ENCODE results near the gene ELF4.
"Not testable (repeated sequence)": the region's sequence is repeated elsewhere in the genome, so short reads cannot be mapped to it uniquely, and the experiment has no call there.

Gene ELF4

DNA sequence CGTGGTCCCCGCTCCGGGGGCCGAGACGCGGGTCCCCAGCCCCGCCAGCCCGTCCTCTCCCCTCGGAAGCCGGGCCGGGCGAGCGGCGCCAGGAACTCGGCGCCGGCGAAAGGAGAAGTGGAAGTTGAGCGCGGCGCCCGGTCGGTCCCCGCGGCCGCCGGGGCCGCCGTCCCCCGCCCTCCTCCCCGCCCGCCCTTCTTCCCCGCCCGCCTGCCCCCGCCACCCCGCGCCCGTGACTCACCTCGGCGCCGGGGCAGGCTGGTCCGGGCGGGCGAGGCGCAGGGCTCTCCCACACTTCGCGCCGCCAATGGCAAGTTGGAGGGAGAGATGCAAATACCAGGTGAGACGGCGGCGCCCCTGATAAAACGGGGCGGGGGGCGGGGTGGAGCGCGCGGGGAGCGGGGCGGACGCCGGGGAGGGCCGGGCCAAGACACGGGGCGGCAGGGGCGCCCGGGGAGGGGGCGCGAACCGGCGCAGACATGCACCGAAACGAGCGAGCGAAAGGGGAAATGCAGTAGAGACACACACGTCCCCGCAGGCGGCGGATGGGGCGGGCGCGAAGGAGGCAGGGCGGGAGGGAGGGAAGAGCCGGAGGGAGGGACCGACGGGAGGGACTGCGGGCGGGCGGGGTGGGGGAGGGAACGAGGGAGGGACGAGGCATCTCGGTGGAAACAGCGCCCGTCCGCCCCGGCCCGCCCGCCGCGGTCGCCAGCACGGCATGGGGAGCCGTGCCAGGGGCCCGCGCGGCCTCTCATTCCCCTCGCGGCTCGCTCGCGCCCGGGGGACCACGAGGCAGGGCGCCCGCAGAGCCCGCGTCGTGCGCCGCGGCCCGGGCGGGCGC, at the start of gene ELF4:
Gene ELF4, minus strand, starts transcription at position 119 of the 841 bp plus-strand sequence. CDS start 29,167 bp downstream, outside the sequence.
- DNase-seq (ENCODE audit: low read depth): peak; percentile 53

DNA sequence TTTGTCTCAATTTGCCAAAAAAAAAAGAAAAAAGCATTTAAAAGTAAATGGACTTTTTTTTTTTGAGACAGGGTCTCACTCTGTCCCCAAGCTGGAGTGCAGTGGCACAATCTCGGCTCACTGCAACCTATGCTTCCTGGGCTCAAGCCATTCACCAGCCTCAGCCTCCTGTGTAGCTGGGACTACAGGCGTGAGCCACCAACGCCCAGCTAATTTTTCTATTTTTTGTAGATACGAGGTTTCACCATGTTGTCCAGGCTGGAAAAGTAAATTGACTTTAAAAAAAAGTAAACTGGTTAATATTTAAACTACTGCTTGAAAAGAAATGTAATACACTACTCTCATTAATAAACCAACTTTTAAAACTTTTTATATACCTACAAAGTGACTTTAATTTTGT, 49.5 kb upstream of the ELF4 start:
- DNase-seq (ENCODE audit: low read depth): no peak

DNA sequence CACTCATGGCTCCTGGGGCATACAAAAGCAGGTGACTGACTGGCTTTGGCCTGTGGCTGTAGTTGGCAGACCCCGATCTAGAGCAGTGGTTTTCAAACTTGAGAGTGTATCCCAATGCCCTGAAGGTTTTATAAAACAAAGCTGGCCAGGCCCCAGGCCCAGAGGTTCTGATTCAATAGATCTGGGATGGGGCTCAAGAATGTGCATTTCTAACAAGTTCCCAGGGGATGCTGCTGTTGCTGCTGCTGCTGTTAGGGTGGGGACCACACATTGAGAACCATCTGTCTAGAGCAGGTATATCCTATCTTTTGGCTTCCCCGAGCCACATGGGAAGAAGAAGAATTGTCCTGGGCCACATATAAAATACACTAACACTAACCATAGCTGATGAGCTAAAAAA, 48.0 kb upstream of the ELF4 start:
- DNase-seq (ENCODE audit: low read depth): no peak

DNA sequence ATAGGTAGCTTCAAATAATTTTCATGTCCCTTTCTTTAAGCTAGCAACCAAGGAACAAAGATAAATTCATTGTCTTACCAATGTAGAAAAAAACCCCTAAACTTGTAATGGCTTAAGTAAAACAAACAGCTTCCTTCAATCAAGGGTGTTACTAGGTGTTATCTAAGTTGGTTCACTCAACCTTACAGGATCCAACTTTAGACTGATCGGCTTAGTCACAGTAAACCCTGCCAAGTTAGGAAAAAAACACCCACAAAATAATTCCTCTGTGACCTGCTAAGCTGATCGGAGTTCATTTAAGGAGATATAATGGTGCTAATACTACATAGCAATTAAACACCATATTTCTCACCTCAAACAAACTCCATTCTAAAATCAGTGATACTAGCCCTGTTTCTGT, 45.3 kb upstream of the ELF4 start:
- no peak for DNase-seq (ENCODE audit: low read depth)

DNA sequence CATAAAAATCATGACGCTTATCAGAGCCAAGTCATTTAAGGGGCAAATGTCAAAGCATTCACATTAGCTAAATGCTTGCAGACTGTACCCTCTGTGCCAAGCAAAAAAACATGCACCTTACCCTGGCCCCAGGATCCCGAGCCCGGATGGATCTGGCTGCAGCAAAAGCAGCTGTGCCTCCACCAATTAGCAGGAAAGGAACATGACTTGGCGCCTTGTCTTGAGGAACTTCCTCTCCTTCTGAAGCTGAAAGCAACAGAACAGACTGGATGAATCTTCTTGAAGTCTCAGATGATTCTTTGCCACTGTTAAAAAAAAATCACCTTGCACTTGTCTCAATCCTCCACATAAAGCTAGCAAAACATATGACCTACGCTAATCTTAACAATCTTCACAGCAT, 37.3 kb upstream of the ELF4 start:
- no peak for DNase-seq (ENCODE audit: low read depth)

DNA sequence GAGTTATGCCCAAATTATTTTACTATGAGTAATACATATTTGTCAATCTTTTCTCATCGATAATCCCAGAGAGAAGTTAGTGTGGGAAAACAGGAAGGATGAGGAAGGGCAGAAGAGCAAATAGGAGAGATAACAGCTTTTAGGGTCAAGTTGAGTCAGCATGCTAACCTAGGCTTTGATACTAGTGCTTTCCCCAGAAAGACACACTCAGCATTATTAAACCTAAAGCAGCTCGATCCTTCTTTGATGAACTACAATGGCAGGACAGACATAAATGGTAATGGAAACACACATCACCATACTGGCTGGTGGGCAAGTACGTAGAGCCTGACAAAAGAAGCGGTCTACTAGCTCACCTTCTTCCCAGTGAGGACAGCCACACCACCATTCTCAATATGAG, 34.8 kb upstream of the ELF4 start:
- DNase-seq (ENCODE audit: low read depth): no peak

DNA sequence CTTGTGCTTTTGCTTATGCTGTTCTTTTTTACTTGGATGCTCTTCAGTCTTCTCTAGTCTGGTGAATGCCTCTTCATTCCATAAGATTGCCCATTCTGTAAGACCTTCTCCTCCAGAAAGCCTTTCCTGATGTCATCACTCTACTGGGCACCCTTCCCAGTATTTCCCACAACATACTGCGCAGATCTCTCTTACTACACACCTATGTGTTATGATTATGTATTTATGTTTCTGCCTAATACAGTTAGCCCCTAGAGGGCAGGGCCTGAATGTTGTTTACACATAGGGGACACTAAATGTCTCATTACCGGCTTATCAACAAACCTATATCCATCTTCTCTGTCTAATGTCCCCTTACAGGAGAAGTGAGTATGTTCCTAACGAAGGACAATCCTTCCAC, 34.2 kb upstream of the ELF4 start:
- DNase-seq (ENCODE audit: low read depth): no peak

DNA sequence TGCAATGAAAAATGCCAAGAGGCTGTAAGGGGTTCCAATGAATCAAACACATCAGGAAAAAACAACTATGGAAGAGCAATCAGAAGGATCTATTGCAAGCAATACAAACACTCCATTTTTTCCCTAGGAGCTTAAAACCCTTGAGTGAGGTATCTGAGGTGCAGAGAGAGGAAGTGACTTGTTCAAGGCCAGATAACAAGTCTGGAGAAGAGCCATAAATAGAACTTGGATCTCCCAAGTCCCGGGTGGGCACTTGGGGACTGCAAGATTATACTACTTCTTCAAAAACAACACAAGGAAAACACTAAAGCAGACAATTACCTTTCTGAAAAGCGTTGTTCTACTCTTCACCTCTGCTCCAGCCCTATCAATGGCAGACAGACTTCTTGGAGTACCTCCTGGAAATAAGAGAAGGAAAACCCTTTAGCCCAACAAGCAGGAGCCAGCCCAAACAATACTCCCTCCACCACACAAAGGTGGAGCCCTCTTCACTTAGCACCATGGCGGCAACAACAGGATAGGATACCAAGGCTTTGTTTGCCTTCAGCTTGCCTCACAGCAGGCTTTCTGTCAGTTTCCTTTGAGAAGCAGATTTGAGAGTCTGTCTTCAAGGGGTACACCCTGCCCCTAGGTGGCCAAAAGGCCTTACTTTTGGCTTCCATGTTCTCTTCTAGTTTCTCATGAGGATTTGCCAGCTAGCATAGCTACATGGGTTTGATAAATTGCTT, 29.3 kb upstream of the ELF4 start:
- DNase-seq (ENCODE audit: low read depth): no peak

DNA sequence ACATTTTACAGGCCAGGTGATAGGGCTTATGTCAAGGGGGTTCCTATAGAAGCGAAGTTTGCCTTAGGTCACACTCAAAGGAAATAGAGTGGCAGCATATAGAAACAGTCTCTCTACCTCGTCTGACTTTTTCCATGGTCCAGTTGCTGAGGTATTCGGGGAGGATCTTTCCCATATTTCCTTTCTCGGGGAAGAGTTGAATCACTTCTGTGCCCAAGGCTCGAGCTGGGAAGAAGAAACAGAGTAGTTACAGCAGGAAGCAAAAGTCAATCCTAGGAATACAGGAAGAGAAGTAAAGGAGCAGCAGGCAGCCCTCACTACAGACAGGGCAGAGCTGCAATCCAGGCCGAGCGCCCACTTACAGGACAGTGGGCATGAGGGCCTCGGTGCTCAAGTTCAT, 26.7 kb upstream of the ELF4 start:
- no peak for DNase-seq (ENCODE audit: low read depth)

DNA sequence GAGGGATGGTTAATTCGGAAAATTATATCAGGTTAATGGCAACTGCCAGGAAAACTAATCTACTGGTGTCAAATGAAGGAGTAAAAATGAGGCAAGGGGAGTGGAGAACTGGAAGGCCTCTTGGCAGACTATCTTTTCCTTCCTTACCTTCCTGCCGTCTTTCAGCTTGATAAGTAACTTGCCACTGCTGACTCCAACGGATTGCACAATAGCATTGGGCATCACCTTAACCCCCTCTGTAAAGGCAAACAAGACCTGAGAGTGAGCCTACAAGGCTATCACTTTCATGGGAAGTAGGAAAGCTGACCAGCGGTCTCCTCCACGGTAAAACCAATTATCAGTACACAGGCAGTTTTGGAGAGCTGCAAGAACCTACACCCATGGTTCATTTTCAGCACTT, 26.2 kb upstream of the ELF4 start:
- no peak for DNase-seq (ENCODE audit: low read depth)

DNA sequence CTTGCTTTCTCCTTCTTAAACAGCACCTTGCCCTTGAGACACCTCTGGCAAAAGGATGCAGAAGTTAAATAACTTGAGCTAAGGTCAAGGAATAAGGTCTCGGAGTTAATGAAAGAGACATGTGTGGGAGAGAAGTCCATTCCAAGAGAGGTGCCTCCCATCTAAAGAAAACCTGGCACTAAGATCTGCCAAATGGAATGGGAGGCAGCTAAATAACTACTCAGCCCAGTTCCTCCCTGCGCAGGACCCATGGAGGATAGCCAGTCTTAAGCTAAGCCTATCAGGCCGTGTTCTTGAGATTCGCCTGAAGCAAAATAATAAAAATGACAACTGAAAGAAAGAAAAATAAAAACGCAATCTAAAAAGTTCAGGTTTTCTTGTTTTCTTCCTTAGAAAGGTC, 20.7 kb upstream of the ELF4 start:
- DNase-seq (ENCODE audit: low read depth): no peak

DNA sequence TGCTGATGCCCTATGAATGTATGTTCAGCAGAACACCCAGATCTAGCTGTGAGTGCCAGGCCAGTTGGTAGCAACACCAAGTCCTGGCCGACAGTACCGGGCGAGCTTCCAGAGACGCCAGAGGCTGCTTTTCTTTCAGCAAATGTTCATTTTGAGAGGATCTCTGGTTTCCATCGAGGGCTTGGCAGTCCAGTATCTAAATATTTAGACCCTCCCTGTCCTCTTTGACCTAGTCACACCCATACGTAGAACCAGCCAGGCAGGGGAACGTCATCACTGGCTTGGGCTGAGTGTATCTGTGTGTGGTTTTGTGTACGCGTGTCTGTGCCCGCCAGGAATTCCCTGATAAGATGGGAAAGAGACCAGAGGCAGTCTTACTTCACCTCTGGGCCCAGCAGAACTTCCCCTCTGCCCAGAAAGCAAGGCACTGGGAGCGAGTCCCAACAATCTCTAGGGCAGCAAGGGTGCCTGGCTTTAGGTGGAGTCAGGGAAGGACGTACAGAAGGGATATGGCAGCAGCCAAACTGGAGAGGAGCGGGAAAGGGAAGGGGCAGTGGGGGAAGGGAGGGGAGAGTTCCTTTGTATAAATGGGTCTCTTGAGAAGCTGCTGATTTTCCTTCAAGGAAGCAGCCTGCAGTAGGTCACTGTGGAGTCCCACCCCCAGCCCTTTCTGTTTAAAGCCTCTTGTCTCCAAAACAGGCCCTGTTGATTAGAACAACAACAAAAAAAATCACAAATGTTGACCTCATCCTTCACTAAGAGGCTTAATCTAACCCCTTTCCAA, 15.0 kb upstream of the ELF4 start:
- no peak for DNase-seq (ENCODE audit: low read depth)

DNA sequence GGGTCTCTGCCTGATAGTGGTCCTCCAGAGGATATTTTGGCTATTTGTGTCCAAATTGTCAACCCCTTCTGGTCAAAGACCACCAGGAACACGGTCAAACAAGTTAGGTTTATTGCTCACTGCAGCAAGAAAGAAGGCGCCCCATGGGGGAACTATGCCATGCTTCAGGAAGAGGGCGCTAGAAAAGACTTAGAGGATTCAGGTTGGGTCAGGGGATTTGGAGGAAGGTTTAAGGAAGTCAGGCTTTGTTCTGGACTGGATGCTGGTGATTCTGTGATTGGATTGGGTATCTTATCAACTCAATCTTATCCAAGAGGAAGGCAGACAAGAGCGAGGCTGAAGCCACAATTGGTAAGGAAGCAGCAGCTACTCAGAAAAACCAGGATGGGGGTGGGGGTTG, 14.3 kb upstream of the ELF4 start:
- DNase-seq (ENCODE audit: low read depth): no peak

DNA sequence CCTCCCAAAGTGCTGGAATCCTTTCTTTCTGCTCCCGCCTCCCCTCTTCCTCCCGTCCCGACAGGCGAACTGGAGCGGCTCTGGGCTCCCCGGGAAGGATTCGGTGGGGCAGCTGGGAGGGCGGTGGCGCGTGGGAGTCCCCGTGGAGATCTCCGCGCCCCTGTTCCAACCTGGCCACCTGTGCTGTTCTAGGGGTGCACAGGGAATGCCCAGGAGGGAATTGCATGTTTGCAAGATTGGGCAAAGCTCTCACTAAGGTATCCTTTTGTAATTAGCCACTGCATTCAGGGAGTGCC, 11.2 kb upstream of the ELF4 start:
- DNase-seq (ENCODE audit: low read depth): no peak

DNA sequence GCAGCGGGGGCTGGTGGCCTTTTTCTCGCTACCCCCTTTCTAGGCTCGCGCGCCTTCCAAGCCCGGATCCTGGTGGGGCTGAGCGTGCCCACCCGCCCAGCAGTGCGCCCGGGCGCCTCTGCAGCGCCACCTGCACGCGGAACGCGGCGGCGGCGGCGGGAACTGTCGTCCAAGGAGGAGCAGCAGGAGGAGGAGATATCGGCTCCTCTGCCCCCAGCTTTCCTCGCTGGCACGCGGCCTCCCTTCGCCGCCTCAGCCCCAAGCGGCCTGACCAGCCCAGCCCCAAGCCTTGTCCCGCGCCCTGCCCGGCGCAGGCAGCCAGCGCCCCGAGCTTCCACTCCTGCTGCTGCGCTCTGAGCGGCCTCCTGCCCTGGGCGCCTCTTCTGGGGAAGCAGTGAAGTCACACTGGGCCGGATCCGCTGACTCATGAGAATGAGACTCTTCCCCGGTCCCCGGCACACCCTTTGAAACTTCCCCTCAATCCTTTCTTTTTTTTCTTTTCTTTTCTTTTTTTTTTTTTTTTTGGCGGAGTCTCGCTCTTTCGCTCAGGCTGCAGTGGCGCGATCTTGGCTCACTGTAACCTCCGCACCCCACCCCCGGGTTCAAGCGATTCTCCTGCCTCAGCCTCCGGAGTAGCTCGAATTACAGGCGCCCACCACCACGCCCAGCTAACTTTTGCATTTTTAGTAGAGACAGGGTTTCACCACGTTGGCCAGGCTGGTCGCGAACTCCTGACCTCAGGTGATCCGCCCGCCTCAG, 10.6 kb upstream of the ELF4 start:
- peak; percentile 52 for DNase-seq (ENCODE audit: low read depth)

DNA sequence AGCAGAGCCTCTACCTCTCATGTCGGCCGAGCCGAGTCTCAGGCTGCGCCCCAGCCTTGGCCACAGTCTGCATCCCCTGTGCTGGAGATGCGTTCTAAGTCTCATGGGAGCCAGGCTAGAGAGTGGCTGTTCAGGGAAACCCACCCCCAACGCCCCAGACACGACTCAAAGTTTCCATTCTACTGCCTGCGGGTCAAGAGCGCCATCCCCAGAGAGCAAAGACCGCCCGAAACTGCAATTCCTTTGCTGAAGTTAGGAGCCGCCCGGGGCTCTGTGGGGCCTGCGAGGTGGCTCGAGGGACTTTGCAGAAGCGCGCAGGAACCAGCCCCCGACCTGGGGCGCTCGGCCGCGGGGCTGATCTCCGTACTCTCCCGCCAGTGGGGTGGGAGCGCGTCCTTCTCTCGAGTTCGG, 10.0 kb upstream of the ELF4 start:
- no peak for DNase-seq (ENCODE audit: low read depth)

DNA sequence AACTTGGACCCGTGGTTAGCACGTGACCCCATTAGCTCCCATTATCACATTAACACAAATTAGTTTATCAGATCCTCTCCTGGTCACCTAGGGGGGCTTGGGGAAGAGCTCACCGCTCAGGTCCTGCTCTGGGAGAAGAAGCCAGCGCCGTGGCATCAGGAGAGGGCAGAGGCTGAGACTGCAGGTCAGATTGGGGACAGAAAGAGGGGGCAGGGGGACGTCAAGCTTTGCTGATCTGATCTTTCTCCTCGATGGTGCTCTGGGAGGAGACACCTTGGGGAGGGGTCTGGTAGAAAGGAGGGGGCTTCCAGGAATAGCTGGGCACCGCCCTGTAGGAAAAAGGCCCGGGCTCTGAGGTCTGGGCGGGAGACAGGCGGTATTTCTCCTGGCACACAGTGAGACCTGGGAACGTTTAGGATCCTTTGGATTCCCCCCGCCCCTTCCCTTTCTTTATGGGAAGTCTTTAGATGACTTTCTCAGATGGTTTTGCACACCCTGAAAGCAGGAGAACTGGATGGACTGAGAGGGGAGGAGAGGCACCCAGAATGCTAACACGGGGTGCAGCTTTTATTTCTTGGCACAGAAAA, 9.1 kb upstream of the ELF4 start:
- no peak for DNase-seq (ENCODE audit: low read depth)

DNA sequence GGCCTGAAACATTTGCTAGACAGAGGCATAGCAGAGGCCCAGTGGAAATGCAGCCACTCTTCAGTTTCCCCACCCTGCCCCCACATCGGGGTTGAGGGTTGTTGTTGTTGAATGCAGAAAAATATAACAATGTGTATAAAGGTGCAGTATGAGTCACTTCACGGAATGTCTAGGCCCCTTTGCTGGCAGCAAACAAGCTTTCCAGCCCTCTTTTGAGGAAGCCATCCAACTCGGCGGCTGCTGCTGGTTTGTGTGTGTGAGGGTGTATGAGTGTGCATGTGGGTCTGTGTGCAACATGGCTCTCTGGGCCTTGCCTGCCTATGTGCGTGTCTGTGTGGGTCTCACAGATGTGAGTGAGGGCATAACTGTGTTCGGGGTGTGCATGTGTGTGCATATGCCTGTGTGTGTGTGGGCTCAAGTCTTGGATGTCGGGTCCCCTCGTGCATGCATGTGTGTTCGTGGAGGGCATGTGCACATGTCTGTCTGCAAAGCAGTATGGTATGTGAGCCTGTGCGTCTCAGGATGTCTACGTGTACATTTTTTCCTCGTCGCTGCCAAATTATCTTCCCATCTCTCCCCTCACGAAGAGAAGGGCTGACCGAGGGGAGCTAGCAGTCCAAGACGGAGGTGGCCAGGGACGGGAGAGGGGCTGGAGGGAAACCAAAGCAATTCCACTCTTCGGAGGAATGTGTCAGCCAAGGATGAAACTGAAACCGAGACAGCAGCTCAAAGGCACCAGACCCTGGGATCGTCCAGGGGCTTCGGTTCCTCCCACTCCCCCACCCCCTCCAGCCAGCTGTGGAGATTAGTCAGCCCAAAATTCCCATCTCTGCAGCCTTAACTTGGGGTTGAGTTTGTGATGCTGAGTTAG, 8.4 kb upstream of the ELF4 start:
- DNase-seq (ENCODE audit: low read depth): no peak

DNA sequence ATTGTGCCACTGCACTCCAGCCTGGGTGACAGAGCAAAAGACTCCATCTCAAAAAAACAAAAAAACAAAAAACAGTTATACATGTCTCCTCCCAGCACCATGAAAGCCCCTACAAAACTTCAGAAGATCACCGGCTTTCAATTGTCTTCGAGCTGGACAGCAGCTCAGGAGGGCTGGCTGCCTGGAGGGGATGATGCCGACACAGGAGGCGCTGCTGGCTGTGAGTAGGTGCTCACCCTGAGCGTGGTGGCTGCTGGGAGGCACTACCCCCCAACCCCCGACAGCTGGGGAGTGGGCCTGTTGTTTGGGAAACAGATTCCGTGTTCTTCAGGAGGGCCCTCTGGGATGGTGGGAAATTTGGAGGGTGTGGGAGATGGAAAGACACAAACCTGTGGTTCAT, 6.9 kb upstream of the ELF4 start:
- no peak for DNase-seq (ENCODE audit: low read depth)

DNA sequence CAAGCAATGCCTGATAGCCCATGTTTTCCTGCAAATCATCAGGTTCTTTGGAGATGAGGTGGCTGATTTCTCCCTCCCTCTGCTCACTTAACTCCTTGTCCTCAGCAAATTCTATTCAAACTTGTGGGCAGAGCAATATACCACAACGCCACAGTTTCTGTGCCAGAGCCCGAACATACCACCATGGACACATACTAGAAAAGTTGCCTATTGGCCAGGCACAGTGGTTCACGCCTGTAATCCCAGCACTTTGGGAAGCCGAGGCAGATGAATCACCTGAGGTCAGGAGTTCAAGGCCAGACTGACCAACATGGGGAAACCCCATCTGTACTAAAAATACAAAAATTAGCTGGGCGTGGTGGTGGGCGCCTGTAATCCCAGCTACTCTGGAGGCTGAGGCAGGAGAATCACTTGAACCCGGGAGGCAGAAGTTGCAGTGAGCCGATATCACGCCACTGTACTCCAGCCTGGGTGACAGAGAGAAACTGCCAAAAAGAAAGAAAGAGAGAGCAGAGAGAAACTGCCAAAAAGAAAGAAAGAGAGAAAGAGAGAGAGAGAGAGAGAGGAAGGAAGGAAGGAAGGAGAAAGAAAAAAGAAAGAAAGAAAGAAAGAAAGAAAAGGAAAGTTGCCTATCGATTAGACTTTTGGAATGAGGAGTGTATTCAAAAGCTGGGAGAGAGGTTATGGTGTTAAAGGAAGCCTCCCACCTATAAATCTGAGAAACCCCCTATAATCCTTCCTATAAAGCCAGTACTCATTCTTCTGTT, 5.0 kb upstream of the ELF4 start:
- not testable (repeated sequence) for DNase-seq (ENCODE audit: low read depth)
